GM21515 (cell line): ENCODE results near the gene LCA5L.
"Not testable (repeated sequence)": the region's sequence is repeated elsewhere in the genome, so short reads cannot be mapped to it uniquely, and the experiment has no call there.

Experiments used
- ATAC-seq: cut with Tn5 transposase; IDR thresholded peaks from one replicate; pipeline ENCODE4 v1.9.1; 2021; ENCODE audit not compliant: unreplicated experiment

Gene LCA5L

GRCh38 chr21:39452207-39452969, 6.8 kb upstream of the LCA5L start:
- ATAC-seq = no peak

GRCh38 chr21:39451332-39452206, 6.0 kb upstream of the LCA5L start, which contains the start of gene SH3BGR:
Gene SH3BGR, plus strand, starts transcription at chr21:39451970. Its CDS starts 127 bp downstream, at chr21:39452097.
- ATAC-seq = no peak

GRCh38 chr21:39447264-39447663, 1.7 kb upstream of the LCA5L start:
- no peak for ATAC-seq

- ATAC-seq = no peak
These were observed 977 bp downstream of the LCA5L start for GRCh38 chr21:39444421-39445180.

- no peak for ATAC-seq
These were observed 3.8 kb downstream of the LCA5L start for GRCh38 chr21:39441502-39442475.

GRCh38 chr21:39439232-39439631, 6.3 kb downstream of the LCA5L start:
- no peak for ATAC-seq

- no peak for ATAC-seq
These were observed 10.6 kb downstream of the LCA5L start for GRCh38 chr21:39434950-39435349.

- no peak for ATAC-seq
These were observed 14.6 kb downstream of the LCA5L start for GRCh38 chr21:39430954-39431353.

GRCh38 chr21:39430457-39430856, 15.1 kb downstream of the LCA5L start:
- ATAC-seq = no peak

- ATAC-seq = no peak
These were observed 15.6 kb downstream of the LCA5L start for GRCh38 chr21:39430016-39430415.

- no peak for ATAC-seq
These were observed 16.1 kb downstream of the LCA5L start for GRCh38 chr21:39429445-39429844.

GRCh38 chr21:39422527-39423241, 22.9 kb downstream of the LCA5L start:
- no peak for ATAC-seq

GRCh38 chr21:39419204-39419603, 26.4 kb downstream of the LCA5L start:
- ATAC-seq = not testable (repeated sequence)

- ATAC-seq = no peak
These were observed 39.5 kb downstream of the LCA5L start for GRCh38 chr21:39406065-39406464.

- ATAC-seq = no peak
These were observed 45.4 kb downstream of the LCA5L start for GRCh38 chr21:39400173-39400572.

- ATAC-seq = no peak
These were observed 47.8 kb downstream of the LCA5L start for GRCh38 chr21:39397646-39398385.

- ATAC-seq = no peak
These were observed 52.6 kb downstream of the LCA5L start for GRCh38 chr21:39392981-39393380.

GRCh38 chr21:39390212-39390765, 55.3 kb downstream of the LCA5L start:
- no peak for ATAC-seq

GRCh38 chr21:39388811-39389155, 56.8 kb downstream of the LCA5L start:
- peak; percentile 7 for ATAC-seq
